GM10248 (cell line): ENCODE data around the gene FITM2.
"Not testable (repeated sequence)": the region's sequence is repeated elsewhere in the genome, so short reads cannot be mapped to it uniquely, and the experiment has no call there.

ENCODE experiments used
- CTCF ChIA-PET: fragments of 300-600 bp; sonication (Branson Sonifier 250); formaldehyde crosslinking; extraction: SDS; loops from one replicate; lab custom pipeline; 2021; ENCODE audit warnings: antibody characterized with exemption; lab: Yijun Ruan, JAX
- POLR2A ChIA-PET: fragments of 350-650 bp; sonication (Branson Sonifier 250); formaldehyde crosslinking; extraction: SDS; loops from one replicate; lab custom pipeline; 2020; ENCODE audit warnings: antibody characterized with exemption; lab: Yijun Ruan, JAX
- DNase-seq: peaks from one replicate; pipeline ENCODE4 v3.0.0; 2012; ENCODE audit errors: extremely low spot score
- CTCF ChIP-seq: IDR thresholded peaks from 2 replicates; pipeline ENCODE4 v1.5.1; 2012; ENCODE audit warnings: mild to moderate bottlenecking, low read depth; ENCODE audit errors: extremely low read depth, missing control alignments, control extremely low read depth

The FITM2 gene

GRCh38 chr20:44302736-44303135 lies 8.3 kb downstream of the FITM2 start:
- DNase-seq = no peak
- ChIA-PET CTCF (interaction anchor here (0.9 kb wide), 1 partner anchor 8 kb away, joined by 3 read pairs; the partner anchor contains the start of gene FITM2), POLR2A (no interaction called here)
- no peak for TF ChIP-seq CTCF

- no peak for DNase-seq
- ChIA-PET POLR2A (no interaction called here), CTCF (interaction anchor here (0.9 kb wide), 1 partner anchor 9 kb away, joined by 3 read pairs; the partner anchor contains the start of gene FITM2)
- no peak for TF ChIP-seq CTCF
Measured at GRCh38 chr20:44302026-44302669, 8.9 kb downstream of the FITM2 start.

GRCh38 chr20:44301285-44301684 lies 9.7 kb downstream of the FITM2 start:
- ChIA-PET CTCF (interaction anchor here (1.2 to 2.1 kb wide), 5 partner anchors 10 to 88 kb away, joined by 3 to 23 read pairs (median 3); partner anchors contain the start of gene FITM2), POLR2A (no interaction called here)
- DNase-seq = no peak
- TF ChIP-seq CTCF = no peak

GRCh38 chr20:44299011-44299535 lies 11.9 kb downstream of the FITM2 start:
- CTCF ChIA-PET = interaction anchor here (1.6 to 2.1 kb wide), 2 partner anchors 12 to 82 kb away, joined by 6 to 23 read pairs; partner anchors contain the start of gene FITM2
- DNase-seq, POLR2A ChIA-PET: not testable (repeated sequence)

GRCh38 chr20:44297721-44298120 lies 13.3 kb downstream of the FITM2 start:
- CTCF ChIA-PET = interaction anchor here (3.5 kb wide), 1 partner anchor 13 kb away, joined by 16 read pairs; the partner anchor contains the start of gene FITM2
- POLR2A ChIA-PET = no interaction called here
- TF ChIP-seq CTCF = no peak
- no peak for DNase-seq

GRCh38 chr20:44296011-44296410 lies 15.0 kb downstream of the FITM2 start:
- ChIA-PET POLR2A (no interaction called here), CTCF (interaction anchor here (1.3 to 3.5 kb wide), 3 partner anchors 11 to 79 kb away, joined by 3 to 16 read pairs (median 3); partner anchors contain the start of gene FITM2)
- no peak for DNase-seq
- no peak for TF ChIP-seq CTCF

- no peak for TF ChIP-seq CTCF
- POLR2A ChIA-PET = no interaction called here
- DNase-seq = no peak
- CTCF ChIA-PET = interaction anchor here (1.0 to 3.5 kb wide), 2 partner anchors 19 to 75 kb away, joined by 3 to 19 read pairs; partner anchors contain the start of gene FITM2
Measured at GRCh38 chr20:44291754-44292153, 19.2 kb downstream of the FITM2 start.
